GM12878 (cell line): ENCODE data around the gene KIAA1217.

ENCODE experiments used
- CEBPB ChIP-seq, 2 experiments: fragments of 150-350 bp in 1 of 2; IDR thresholded peaks; 2 replicates each; pipeline ENCODE4 v1.6.1; 2012 to 2014; ENCODE audit warnings: low read depth in 2 of 2, low read length in 2 of 2, borderline replicate concordance in 1 of 2, inconsistent platforms in 1 of 2
- GABPA ChIP-seq: IDR thresholded peaks from 2 replicates; pipeline ENCODE4 v1.6.1; 2014; ENCODE audit warnings: antibody characterized with exemption, low read depth, mild to moderate bottlenecking, inconsistent platforms
- HDAC6 ChIP-seq: fragments of 200-600 bp; sonication (generic); IDR thresholded peaks from one replicate; pipeline ENCODE4 v1.8.0; 2017; ENCODE audit warnings: antibody characterized with exemption; ENCODE audit not compliant: unreplicated experiment
- JUND ChIP-seq: IDR thresholded peaks from 2 replicates; pipeline ENCODE4 v1.6.1; 2012; ENCODE audit warnings: low read depth, mild to moderate bottlenecking, low read length, improper control_type of control experiment, moderate library complexity
- MXI1 ChIP-seq: fragments of 150-350 bp; IDR thresholded peaks from 2 replicates; pipeline ENCODE4 v1.6.1; 2011; ENCODE audit warnings: low read depth, mild to moderate bottlenecking, inconsistent platforms, low read length, improper control_type of control experiment
- NRF1 ChIP-seq: conservative IDR thresholded peaks from 2 replicates; pipeline ENCODE4 v1.6.1; 2011; ENCODE audit warnings: mild to moderate bottlenecking, low read depth, low read length, improper control_type of control experiment
- RAD21 ChIP-seq: IDR thresholded peaks from 2 replicates; pipeline ENCODE4 v1.6.1; 2011; ENCODE audit warnings: mild to moderate bottlenecking, low read depth, low read length, moderate library complexity; ENCODE audit not compliant: insufficient read depth
- SIX5 ChIP-seq: IDR thresholded peaks from 2 replicates; pipeline ENCODE4 v1.6.1; 2011; ENCODE audit warnings: mild to moderate bottlenecking, low read depth, low read length, moderate library complexity; ENCODE audit not compliant: severe bottlenecking
- SREBF2 ChIP-seq: IDR thresholded peaks from 2 replicates; pipeline ENCODE4 v1.6.1; 2012; ENCODE audit warnings: mild to moderate bottlenecking, low read length
- TF ChIP-seq, protein P1 (sequence below), 3 experiments: IDR thresholded peaks in 2 of 3; conservative IDR thresholded peaks in 1 of 3; 2 replicates each; pipeline ENCODE4 v1.5.1; 2011; ENCODE audit warnings: low read depth in 3 of 3, low read length in 3 of 3, mild to moderate bottlenecking in 3 of 3, control low read depth in 2 of 3, moderate library complexity in 2 of 3, inconsistent platforms in 1 of 3, mixed read lengths in 1 of 3; ENCODE audit not compliant: control insufficient read depth in 2 of 3, insufficient read depth in 1 of 3; ENCODE audit errors: extremely low read depth in 1 of 3

GRCh38 chr10:24502006-24502405 is 293.1 kb downstream of the KIAA1217 start:
- TF ChIP-seq, protein P1, sequence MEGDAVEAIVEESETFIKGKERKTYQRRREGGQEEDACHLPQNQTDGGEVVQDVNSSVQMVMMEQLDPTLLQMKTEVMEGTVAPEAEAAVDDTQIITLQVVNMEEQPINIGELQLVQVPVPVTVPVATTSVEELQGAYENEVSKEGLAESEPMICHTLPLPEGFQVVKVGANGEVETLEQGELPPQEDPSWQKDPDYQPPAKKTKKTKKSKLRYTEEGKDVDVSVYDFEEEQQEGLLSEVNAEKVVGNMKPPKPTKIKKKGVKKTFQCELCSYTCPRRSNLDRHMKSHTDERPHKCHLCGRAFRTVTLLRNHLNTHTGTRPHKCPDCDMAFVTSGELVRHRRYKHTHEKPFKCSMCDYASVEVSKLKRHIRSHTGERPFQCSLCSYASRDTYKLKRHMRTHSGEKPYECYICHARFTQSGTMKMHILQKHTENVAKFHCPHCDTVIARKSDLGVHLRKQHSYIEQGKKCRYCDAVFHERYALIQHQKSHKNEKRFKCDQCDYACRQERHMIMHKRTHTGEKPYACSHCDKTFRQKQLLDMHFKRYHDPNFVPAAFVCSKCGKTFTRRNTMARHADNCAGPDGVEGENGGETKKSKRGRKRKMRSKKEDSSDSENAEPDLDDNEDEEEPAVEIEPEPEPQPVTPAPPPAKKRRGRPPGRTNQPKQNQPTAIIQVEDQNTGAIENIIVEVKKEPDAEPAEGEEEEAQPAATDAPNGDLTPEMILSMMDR (IDR thresholded peaks at IDR 0.05 in 2 of 3, conservative IDR thresholded peaks at IDR 0.05 in 1 of 3; ENCODE audit: control insufficient read depth in 2 of 3, extremely low read depth in 1 of 3, insufficient read depth in 1 of 3, low read depth in 3 of 3, low read length in 3 of 3) = no peak
- TF ChIP-seq JUND = no peak
- no peak for TF ChIP-seq GABPA
- no peak for TF ChIP-seq SREBF2
- TF ChIP-seq NRF1 = no peak
- TF ChIP-seq MXI1 = no peak
- TF ChIP-seq CEBPB (IDR thresholded peaks at IDR 0.05; ENCODE audit: borderline replicate concordance in 1 of 2, low read depth in 2 of 2, low read length in 2 of 2) = no peak
- TF ChIP-seq RAD21 = no peak
- no peak for TF ChIP-seq SIX5
- no peak for TF ChIP-seq HDAC6
